GM18870 (cell line): ENCODE measurements around the gene MRO.
"Not testable (repeated sequence)": the region's sequence is repeated elsewhere in the genome, so short reads cannot be mapped to it uniquely, and the experiment has no call there.

Experiments
- ATAC-seq: cut with Tn5 transposase; IDR thresholded peaks from one replicate; pipeline ENCODE4 v1.9.1; 2021; ENCODE audit warnings: moderate library complexity; ENCODE audit not compliant: unreplicated experiment

The MRO gene

GRCh38 chr18:50793641-50794565 lies 25.9 kb downstream of the MRO start:
- no peak for ATAC-seq

GRCh38 chr18:50792885-50793284 lies 26.9 kb downstream of the MRO start:
- no peak for ATAC-seq

GRCh38 chr18:50791599-50792438 lies 28.0 kb downstream of the MRO start:
- ATAC-seq = no peak

- ATAC-seq = no peak
These were observed 28.9 kb downstream of the MRO start for GRCh38 chr18:50790948-50791347.

GRCh38 chr18:50790241-50790640 lies 29.6 kb downstream of the MRO start:
- ATAC-seq = no peak

GRCh38 chr18:50788284-50788683 lies 31.5 kb downstream of the MRO start:
- ATAC-seq = no peak

- no peak for ATAC-seq
These were observed 33.0 kb downstream of the MRO start for GRCh38 chr18:50786864-50787263.

GRCh38 chr18:50783553-50783952 lies 36.3 kb downstream of the MRO start:
- ATAC-seq = no peak

- not testable (repeated sequence) for ATAC-seq
These were observed 40.8 kb downstream of the MRO start for GRCh38 chr18:50779021-50779420.

- ATAC-seq = no peak
These were observed 43.4 kb downstream of the MRO start for GRCh38 chr18:50776383-50776782.

GRCh38 chr18:50775726-50776125 lies 44.1 kb downstream of the MRO start:
- ATAC-seq = no peak

- ATAC-seq = no peak
These were observed 44.6 kb downstream of the MRO start for GRCh38 chr18:50775207-50775606.

GRCh38 chr18:50769463-50769862 lies 50.4 kb downstream of the MRO start:
- no peak for ATAC-seq

GRCh38 chr18:50757358-50757757 lies 62.5 kb downstream of the MRO start:
- no peak for ATAC-seq

GRCh38 chr18:50754297-50754696 lies 65.5 kb downstream of the MRO start:
- no peak for ATAC-seq

GRCh38 chr18:50753311-50753710 lies 66.5 kb downstream of the MRO start:
- ATAC-seq = no peak

GRCh38 chr18:50751947-50752346 lies 67.9 kb downstream of the MRO start:
- ATAC-seq = no peak

GRCh38 chr18:50751490-50751889 lies 68.3 kb downstream of the MRO start:
- no peak for ATAC-seq

GRCh38 chr18:50750546-50750945 lies 69.3 kb downstream of the MRO start:
- no peak for ATAC-seq

- no peak for ATAC-seq
These were observed 69.9 kb downstream of the MRO start for GRCh38 chr18:50749945-50750344.

GRCh38 chr18:50749421-50749820 lies 70.4 kb downstream of the MRO start:
- ATAC-seq = no peak
